HL-60/S4 treated with phorbol 12-myristate 13-acetate at 8.2 ng/mL for 4 days and 3 days (cell line): Measurements from ENCODE around the gene SPTAN1.
"Not testable (repeated sequence)": the region's sequence is repeated elsewhere in the genome, so short reads cannot be mapped to it uniquely, and the experiment has no call there.

ENCODE experiments used
- in situ Hi-C: fragments of 300-500 bp; cut with MboI; formaldehyde crosslinking; loops from 2 replicates; pipeline ENCODE4 v1.15.0; 2022; ENCODE audit warnings: low sequenced_read_pairs

SPTAN1 gene

DNA sequence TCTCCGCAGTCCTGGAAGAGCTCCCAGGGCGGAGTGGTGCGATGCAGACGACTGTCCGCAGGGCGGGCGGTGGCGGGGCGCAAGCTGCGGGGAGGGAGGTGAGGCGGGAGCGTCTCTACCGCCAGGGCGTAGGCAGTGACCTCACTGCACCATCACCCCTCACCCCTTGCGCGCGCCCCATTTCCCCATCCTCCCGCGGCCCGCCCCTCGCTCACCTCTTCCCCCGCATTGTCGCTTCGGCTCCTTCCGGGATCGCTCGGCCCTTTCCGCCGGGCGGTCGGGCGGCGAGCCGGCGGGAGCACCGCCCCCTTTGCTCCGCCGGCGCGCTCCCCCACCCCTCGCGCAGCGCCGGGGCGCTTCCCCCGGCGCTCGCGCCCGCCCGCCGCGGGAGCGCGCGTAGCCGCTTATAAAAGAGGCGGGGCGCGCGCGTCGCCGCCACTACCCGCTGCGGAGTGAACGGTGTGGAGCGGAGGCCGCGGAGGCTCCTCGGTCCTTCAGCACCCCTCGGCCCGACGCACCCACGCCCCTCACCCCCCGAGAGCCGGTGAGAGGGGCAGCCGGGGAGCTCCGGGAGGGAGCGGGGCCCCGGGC, at the start of gene SPTAN1:
Gene SPTAN1, plus strand, starts transcription at position 435 of the 591 bp plus-strand sequence. CDS start 14,154 bp downstream, outside the sequence.
- in situ Hi-C loops: no loop called here

DNA sequence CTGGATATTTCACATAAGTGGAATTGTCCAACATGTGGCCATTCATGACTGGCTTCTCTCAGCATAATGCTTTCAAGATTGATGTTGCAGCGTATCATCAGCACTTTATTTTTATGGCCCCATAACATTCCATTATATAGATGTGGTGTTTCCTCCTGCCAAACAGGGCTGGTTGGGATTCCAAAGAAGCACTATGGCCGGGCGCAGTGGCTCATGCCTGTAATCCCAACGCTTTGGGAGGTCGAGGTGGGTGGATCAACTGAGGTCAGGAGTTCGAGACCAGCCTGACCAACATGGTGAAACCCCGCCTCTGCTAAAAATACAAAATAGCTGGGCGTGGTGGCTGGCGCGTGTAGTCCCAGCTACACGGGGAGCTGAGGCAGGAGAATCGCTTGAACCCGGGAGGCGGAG, 49.0 kb upstream of the SPTAN1 start:
- in situ Hi-C loops: not testable (repeated sequence)

DNA sequence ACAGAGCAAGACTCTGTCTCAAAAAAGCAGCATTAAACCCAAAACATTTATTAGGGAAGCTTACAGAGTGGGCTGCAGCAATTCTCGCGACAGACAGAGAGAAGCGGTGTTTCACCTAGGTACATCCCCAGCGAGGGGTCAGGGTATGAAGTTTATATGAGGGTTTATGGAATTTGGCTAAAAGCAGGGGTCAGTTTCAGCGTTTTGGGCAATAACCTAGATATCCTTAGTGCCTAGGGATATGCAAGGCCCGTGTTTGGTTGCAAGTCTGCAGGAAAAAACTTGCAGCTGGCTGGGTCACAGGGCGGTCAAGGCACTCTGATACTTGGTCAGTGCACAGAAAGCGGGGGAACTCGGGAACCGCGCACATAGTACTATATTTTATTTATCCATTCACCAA, 48.5 kb upstream of the SPTAN1 start:
- in situ Hi-C loops: no loop called here

DNA sequence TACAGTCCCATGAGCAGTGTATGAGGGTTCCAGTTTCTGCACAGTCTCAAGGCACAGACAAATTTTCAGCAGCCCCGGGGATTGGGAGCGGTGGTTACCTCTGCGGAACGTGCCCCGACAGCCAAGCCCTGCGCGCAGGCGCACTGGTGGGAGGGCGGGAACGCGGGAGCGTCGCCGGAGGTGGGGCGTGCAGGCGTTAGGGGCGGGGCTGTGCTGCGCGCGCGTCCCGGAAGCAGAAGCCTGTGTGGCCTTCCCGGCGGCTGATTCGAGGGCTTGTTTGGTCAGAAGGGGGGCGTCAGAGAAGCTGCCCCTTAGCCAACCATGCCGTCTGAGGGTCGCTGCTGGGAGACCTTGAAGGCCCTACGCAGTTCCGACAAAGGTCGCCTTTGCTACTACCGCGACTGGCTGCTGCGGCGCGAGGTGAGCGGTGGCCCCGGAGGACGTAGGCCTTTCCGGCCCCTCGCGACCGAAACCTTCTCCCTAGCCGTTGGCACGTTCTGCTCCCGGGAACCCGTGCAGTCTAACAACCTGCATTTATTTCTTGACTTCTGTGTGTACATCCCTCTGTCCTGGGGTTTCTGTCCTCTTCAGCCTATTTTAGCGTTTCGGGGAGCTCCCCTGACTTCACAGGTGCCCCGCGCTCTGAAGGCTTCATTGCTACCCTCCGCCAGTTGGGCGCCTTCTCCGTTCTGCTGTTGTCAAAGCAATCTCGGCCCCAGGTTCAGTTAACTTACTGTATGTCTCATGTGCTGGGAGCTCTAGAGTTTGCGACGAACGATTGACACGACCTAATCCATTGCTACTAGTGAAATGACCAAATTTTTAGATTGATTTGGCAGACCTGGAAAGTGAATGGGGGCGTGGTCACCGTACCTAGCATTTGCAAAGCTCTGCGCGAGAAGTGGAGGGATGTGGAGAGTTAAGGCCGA, 47.6 kb upstream of the SPTAN1 start, which contains the start of gene GLE1:
Gene GLE1, plus strand, starts transcription at position 235 of the 929 bp plus-strand sequence. Its CDS starts 87 bp downstream, at position 322.
- in situ Hi-C loops: no loop called here

DNA sequence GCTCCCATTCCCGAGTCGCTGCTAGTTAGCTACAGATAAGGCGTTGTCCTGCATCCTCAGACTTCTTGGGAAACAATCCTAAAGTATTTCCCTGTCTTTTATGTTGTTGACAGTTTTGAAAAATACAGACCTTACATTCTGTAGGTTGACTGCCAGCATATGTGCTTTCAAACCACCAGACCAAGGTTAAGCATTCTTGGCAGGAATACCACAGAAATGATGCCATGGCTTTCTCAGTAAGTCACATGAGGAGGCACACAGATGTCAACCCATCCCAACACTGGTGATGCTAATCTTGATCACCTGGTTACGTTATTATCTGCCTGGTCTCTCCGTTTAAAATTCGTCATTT, 47.0 kb upstream of the SPTAN1 start:
- in situ Hi-C loops: no loop called here

DNA sequence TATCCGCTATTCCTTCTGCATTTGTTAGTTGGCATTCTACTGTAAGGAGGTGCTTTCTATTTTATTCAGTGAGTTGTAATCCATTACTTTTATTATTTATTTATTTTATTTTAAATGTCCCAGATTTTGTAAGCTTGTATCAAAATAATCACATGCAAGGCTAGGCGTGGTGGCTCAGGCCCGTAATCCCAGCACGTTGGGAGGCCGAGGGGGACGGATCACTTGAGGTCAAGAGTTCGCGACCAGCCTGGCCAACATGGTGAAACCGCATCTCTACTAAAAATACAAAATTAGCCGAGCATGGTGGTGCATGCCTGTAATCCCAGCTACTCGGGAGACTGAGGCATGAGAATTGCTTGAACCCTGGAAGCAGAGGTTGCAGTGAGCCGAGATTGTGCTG, 46.5 kb upstream of the SPTAN1 start:
- in situ Hi-C loops: not testable (repeated sequence)

DNA sequence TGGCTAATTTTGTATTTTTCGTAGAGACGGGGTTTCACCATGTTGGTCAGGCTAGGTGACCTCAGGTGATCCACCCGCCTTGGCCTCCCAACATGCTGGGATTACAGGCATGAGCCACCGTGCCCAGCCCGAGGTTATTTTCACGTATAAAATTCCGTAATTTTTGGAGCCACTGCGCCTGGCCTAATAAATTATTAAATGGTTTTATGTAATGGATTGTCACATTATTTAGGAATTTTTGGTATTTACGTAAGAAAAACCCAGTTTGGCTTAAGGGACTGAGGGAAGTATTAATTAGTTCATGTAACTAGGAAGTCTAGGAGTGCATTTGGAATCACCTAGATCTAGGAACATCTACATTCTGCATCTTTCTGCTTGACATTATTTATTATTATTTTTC, 39.6 kb upstream of the SPTAN1 start:
- in situ Hi-C loops: no loop called here

DNA sequence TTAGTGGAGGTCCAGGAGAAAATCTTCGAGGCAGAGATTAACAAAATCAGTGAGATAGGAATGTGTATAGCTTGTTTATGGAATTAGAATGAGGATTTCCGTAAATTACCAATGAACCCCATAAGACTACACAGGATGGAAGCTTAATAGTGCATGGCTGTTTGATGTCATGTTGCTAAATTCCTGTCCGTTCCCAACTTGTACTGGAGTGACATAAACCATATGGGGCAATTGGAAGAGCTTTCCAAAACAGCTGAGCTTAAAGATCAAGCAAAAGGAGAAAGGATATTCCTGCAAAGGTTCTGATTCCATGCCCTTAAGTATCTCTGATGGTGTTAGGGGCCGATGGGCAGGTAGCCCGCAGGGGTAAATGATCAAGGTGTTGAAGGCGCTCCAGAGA, 30.4 kb upstream of the SPTAN1 start:
- in situ Hi-C loops: no loop called here

DNA sequence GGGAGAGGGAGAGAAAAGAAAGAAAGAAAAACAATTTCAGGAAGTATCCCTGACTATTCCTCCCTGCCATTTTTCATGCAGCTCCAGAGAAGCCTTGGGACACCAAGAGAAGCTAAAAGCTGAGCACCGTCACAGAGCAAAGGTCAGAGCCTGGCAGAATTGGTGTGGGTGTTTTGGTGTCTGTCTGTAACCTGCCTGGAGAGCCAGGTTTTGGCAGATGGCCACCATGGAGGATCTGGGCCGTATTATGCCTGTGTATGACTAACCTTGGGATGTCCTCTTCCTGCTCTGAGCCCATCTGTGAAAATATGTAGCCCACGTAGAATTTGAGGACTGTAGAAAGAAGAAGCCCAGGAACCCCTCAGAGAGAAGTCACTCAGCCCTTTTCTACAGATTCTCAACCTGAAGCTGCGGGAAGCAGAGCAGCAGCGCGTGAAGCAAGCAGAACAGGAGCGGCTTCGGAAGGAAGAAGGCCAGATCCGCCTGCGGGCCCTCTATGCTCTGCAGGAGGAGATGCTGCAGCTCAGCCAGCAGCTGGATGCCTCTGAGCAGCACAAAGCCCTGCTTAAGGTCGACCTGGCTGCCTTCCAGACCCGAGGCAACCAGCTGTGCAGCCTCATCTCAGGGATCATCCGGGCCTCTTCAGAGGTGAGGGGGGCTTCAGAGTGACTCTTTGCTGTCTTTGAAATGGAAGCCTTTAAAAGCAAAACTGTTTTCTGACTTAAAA, 29.0 kb upstream of the SPTAN1 start:
- in situ Hi-C loops: no loop called here

DNA sequence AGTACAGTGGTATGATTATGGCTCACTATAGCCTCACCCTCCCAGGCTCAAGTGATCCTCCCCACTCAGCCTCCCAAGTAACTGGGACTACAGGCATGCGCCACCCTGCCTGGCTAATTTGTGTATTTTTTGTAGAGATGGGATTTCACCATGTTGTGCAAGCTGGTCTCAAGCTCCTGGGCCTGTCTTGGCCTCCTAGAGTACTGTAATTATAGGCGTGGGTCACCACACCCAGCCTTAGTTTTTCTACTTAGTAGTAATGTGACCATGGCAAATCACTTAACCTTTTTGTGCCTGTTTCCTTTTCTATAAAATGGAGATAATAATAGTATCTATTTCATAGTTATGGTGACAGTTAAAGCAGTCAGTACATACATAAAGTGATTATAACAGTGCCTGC, 25.7 kb upstream of the SPTAN1 start:
- in situ Hi-C loops: no loop called here

DNA sequence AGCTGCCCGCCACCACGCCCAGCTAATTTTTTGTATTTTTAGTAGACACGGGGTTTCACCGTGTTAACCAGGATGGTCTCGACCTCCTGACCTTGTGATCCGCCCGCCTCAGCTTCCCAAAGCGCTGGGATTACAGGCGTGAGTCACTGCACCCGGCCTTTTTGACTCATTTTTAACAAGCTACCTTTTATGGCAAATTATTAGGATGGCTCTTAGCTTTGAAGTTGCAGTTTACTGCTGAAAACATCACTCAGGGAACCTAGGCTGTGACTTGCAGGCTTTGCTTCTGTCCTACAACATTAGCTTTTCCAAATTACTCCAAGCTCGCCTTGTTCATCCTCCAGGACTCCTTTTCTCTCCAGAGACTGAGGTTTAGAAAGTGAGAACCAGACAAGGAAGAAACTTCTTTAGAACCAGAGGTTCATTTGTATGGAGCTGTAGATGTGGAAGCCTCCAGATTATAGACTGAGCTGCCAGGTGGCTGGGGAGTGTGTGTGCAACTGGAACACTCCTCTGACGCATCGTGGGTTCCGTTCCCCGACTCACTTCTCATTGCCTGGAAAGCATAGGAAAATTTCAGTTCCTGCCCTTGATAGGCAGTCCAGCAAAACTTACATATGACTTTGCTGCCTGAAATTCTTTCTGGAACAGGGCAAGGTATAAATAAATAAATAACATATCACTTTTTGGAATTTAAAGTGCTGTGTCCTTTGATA, 23.8 kb upstream of the SPTAN1 start:
- in situ Hi-C loops: no loop called here

DNA sequence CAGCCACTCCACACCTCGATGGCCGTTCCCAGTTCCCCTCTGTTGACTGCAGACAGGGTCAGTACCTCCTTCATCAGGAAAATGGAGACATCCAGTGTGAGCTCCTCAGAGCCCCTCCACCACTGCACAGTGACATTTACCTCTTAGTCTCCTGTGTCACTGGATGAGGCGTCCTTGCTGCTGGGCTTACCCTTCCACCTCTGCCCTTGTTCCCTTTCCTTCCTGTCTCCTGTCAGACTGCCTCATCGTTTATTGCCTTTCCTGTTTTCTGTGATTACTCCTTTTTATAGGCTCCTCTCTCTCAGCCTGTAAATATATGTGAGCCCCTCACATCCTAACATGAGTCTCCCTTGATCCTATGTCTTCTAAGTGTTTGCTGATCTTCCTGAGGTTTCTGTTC, 23.2 kb upstream of the SPTAN1 start:
- in situ Hi-C loops: no loop called here

DNA sequence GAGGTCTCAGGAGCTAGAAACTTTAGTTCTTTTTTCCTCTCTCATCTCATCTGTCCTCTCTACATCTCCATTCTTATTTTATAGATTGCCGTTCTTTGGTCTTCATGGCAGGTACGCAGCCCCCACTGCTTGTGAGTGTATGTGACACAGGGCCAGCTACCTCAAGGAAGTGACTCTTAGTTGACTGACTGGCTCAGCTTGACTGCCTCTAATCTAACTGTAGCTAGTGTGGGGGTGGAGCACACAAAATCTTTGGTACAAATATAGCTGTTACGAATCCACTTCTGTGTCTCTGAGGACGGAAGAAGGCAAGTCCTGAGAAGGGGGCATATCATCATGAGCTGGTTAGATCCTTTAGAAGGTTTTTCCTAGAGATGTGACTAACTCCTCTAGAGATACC, 19.8 kb upstream of the SPTAN1 start:
- in situ Hi-C loops: no loop called here

DNA sequence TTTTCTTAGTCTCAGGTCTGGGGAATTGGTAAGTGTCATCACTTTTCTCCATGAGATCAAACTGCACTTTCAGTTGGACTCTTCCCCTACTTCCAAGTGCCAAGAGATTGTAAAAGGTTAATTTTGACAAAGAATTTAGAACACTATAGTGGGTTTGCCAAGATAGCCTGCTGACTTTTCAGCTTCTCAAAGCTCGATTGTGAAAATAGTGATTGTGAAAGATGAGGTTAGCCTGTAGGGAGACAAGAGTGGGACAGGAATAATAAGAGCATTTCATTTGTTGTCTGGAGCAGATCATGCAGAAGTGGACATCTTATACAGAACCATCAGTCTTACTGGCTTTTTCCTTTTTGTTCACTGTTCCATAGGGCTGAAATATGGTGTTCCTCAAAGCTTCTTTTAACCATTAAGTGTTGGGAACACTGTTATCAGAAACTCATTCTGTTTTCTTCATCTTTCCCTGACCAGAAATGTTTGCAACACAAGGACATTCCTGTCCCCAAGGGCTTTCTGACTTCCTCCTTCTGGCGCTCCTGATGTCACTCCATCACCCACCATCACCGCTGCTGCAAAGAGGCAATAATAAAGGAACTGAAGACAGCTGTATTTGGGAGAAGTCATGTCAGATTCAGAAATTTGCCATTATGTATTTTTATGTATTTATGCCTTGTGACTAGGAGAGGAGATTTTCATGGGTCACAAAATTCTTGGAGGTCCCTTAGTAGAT, 11.6 kb upstream of the SPTAN1 start:
- in situ Hi-C loops: no loop called here

DNA sequence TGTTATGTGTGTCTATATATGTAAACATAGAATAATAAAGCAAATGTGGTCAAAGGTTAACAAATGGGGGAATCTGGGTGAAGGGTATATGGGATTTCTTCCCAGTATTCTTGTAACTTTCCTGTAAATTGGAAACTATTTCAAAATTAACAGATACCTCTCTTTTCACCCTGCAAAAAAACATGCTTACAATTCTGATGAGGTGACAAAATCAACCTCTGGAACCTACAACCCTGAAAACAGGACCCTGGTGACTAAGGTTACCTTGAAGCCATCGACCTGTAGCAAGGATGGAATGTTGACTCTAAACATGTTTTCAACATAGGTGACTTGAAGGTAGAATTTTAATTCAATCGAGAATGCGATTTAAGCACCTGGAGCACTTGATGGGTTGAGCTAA, 5.9 kb upstream of the SPTAN1 start:
- in situ Hi-C loops: no loop called here

DNA sequence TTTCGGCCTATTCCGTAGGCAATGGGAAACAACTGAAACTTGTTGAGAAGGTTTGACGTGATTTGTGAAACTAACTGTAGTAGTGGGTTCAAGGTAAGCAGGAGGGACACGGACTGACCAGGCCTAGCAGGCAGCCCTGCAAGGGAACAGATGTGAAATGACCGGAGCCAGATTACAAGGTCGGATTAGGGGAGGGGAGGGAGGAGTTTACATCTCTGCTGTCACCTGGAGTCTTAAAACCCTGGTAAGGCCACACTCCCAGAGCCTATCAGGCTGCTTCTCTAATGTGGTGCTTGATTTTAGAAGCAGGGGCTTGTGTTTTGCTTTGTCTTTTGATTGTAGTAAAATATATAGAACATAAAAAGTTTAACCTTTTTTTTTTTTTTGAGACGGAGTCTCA, 3.5 kb upstream of the SPTAN1 start:
- in situ Hi-C loops: no loop called here

DNA sequence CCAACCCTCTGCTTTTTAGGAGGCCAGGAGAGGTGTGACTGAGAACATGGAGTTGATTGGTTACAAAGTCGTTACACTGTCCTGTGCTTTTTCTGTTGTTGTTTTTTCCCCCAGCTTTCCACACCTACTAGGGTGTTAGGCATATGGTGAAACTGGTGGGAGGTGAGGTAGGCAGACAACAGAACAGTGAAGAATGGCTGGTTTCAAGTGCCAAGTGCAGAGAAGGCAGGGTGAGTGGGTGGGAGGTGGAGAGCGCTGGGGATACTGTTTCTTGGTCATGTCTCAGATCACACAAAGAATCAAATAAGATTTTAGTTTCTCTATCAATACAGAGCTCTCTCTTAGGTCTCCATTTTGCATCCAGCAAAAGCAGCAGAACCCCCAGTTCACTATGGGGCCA, 2.2 kb upstream of the SPTAN1 start:
- in situ Hi-C loops: no loop called here

DNA sequence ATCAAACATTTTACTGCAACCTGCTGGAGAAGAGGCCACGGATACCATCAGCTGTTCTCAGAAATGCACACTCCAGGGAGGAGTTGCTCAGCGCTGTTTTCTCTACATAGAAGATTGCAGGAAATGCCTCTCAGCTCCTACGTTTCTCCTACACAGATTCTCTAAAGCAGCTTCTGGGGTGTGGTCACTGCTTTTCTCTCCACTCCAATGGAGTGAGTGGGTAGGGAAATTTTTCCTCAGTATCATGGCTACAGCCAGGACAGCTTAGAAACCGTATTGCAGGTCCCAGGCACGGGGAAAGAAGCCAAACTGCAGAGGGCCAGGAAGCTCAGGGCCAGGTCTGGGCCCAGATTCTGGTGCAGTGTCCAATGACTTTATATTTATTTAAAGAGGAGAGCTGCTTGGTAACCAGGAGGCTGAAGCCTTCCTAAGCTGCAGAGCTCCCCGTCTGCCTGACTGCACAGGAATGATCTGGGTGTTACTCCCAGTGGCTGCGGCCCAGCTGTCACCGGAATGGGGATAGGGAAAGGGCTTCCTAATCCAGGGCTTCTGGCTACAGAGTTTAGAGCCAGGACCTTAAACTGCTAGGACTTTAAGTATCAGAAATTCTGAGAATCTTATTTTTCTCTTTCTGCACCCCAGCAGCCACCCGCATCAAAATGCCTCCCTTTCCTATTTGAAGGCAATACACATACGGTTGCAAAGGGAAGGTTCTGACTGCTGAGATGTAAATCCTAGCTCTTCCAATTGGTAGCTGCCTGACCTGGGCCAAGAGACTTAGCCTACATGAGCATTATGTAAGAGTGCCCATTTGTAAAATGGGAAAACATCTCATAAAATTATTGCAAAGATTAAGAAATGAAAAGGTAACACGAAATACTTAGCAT, 1.4 kb upstream of the SPTAN1 start:
- in situ Hi-C loops: no loop called here

DNA sequence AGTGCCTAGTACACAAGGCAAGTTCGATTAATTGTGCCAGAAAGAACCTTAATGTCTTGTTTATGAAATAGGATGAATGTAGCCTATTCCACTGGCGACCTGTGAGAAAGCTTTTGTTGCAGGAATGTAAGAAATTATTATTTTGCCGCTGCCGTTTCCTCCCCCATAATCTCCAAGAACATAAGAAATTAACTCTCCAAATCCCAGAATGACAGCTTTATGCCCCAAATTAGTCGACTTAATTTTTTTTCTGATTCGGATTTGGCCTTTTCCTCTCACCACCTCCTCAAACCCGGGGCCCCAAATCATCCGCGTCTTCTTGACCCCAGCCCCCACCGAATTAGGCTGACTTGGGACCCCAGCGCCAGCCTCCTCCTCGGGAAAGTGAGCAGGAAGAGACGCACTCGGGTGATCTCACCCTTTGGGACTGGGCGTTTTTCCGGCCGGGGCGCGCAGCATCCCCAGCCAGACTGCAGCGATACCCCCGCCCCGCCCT, 682 bp upstream of the SPTAN1 start:
- in situ Hi-C loops: no loop called here
